ENCODE results near the gene KCNQ4.

KCNQ4 gene

GRCh38 chr1:40787737-40788560 lies 4.4 kb downstream of the KCNQ4 start:
- no peaks in the 10 kb centered on the region for H3K27me3 ChIP-seq (ENCODE audit: control insufficient read depth, insufficient read depth, low read length)
- H3K9me3 ChIP-seq (ENCODE audit: control insufficient read depth, low read length): no peaks in the 10 kb centered on the region
- H3K79me2 ChIP-seq: no peaks in the 10 kb centered on the region
- no peaks in the 10 kb centered on the region for H3K36me3 ChIP-seq (ENCODE audit: control insufficient read depth, insufficient read depth, low read length)
- H3K4me1 ChIP-seq: peaks cover 3% of the 10 kb centered on the region
- no peak overlapping the region for H2AFZ ChIP-seq
- no peak overlapping the region for H3K9ac ChIP-seq
- no peak overlapping the region for H3K4me2 ChIP-seq (ENCODE audit: low read length)
- TF ChIP-seq CTCF (IDR thresholded peaks at IDR 0.05): no peak
- H3K27ac ChIP-seq: no peak overlapping the region
- H3K4me3 ChIP-seq (ENCODE audit: low read depth, low read length): no peak overlapping the region

DNA sequence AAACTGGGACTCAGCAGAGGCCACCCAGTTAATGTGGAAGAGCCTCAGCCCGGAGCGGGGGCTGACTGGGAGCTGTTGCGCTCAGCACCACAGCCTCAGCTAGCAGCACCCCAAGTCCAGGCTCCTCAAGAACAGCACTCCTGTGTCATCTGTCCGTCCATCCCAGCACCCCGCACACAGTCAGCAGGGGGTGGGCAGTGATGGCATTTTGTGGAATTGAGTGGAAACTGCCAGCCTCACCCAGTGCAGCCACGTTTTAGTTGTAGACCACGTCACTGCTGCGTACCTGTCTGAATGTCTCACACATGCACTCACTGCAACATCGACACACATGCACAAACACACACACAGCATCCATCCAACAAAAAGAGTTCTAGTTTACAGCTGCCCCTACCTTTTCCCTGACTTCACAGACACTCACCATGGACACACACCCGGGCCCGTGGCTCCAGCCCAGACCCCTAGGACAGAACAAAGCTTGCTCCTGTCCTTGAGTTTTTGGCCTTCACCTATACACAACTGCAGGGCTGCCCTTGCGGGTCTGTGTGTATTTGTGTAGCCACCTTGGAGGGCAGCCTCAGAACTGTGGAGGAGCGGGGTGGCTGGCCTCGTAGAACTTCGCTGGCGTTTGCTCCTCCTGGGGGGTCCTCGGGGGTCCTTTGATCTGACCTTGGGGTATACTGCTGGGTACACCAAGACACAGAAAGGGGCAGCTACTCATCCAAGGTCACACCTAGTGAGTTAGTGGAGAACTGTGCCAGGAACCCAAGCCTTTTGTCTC lies 5.2 kb downstream of the KCNQ4 start:
- Histone ChIP-seq H3K4me1 (no peaks in the 10 kb centered on the region), H3K4me2 (ENCODE audit: low read length) (no peak overlapping the region), H3K9me3 (ENCODE audit: control insufficient read depth, low read length) (no peaks in the 10 kb centered on the region), H3K79me2 (no peaks in the 10 kb centered on the region), H3K27ac (no peak overlapping the region), H3K9ac (no peak overlapping the region), H3K36me3 (ENCODE audit: control insufficient read depth, insufficient read depth, low read length) (no peaks in the 10 kb centered on the region), H3K27me3 (ENCODE audit: control insufficient read depth, insufficient read depth, low read length) (no peaks in the 10 kb centered on the region), H2AFZ (no peak overlapping the region), H3K4me3 (ENCODE audit: low read depth, low read length) (no peak overlapping the region)
- TF ChIP-seq CTCF (IDR thresholded peaks at IDR 0.05): no peak

- no peak for TF ChIP-seq CTCF (IDR thresholded peaks at IDR 0.05)
- H3K27ac ChIP-seq: no peak overlapping the region
Measured at GRCh38 chr1:40789342-40789598, 5.7 kb downstream of the KCNQ4 start.

DNA sequence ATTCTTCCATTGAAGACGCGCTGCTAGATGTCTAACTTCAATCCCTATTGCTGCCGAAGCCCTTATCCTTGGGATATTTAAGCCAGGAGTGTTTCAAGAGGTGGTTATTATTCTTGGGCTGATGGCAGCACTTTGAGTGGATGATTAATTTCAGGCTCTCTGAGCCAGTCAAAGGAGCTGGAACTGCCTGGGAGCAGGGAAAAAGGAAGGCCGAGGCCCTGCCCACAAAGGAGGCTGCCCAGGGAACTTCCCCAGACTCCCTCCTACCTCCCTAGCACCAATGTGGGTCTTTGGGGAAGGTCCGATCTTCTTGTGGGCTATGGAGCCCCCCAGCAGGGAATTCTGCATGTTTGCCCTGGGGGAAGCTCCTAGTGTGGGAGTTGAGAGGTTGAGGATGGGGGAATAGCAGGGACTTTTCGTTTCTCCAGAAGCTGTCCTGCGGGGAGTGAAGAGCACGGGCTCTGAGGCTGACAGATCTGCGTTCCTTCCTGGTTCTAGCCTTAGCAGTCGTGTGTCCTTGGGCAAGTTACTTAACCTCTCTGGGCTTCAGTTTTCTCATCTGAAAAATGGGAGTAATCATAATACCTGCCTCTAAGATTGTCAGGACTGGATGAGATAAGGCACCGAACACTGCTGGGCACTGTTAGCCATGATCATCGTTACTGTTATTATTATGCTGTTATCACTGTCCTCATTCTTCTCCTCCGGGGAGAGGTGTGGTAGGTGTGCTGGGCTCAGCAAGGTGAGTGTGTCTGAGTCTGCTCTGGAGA lies 6.3 kb downstream of the KCNQ4 start:
- no peak overlapping the region for H3K9ac ChIP-seq

More at GRCh38 chr1:40789342-40789598, 5.7 kb downstream of the KCNQ4 start:
- no peak overlapping the region for H2AFZ ChIP-seq
- no peak overlapping the region for H3K4me2 ChIP-seq (ENCODE audit: low read length)
- no peaks in the 10 kb centered on the region for H3K79me2 ChIP-seq
- no peak overlapping the region for H3K9ac ChIP-seq
- H3K9me3 ChIP-seq (ENCODE audit: control insufficient read depth, low read length): no peaks in the 10 kb centered on the region
- H3K36me3 ChIP-seq (ENCODE audit: control insufficient read depth, insufficient read depth, low read length): no peaks in the 10 kb centered on the region
- no peak overlapping the region for H3K4me3 ChIP-seq (ENCODE audit: low read depth, low read length)
- H3K4me1 ChIP-seq: no peaks in the 10 kb centered on the region
- no peaks in the 10 kb centered on the region for H3K27me3 ChIP-seq (ENCODE audit: control insufficient read depth, insufficient read depth, low read length)

More for the DNA sequence above, 6.3 kb downstream of the KCNQ4 start:
- Histone ChIP-seq H3K36me3 (ENCODE audit: control insufficient read depth, insufficient read depth, low read length) (no peaks in the 10 kb centered on the region), H3K4me1 (no peaks in the 10 kb centered on the region), H3K4me2 (ENCODE audit: low read length) (no peak overlapping the region), H3K27me3 (ENCODE audit: control insufficient read depth, insufficient read depth, low read length) (no peaks in the 10 kb centered on the region), H3K9me3 (ENCODE audit: control insufficient read depth, low read length) (no peaks in the 10 kb centered on the region), H2AFZ (no peak overlapping the region), H3K79me2 (no peaks in the 10 kb centered on the region), H3K27ac (no peak overlapping the region), H3K4me3 (ENCODE audit: low read depth, low read length) (no peak overlapping the region)
- TF ChIP-seq CTCF (IDR thresholded peaks at IDR 0.05): no peak

Data from parathyroid adenoma (tissue), 2 donors.